GM12878 (cell line): Measurements from ENCODE around the gene PTPRD. TPM values are rescaled to one million over a fixed set of nuclear protein-coding genes. Genes with fewer than 3 reads are reported as not detected.

Experiments used
- ATAC-seq: fragments of 200-7000 bp; cut with Tn5 transposase; 3 replicates; pipeline ENCODE4 v1.9.1; 2020; ENCODE audit warnings: mild to moderate bottlenecking, moderate library complexity
- BruUV-seq: library from RNA; stranded (reverse); fragments of 400-500 nt; replicated peaks from 2 replicates; lab custom pipeline; 2021; lab: Mats Ljungman, UMichigan
- CTCF ChIA-PET: fragments of 300-600 bp; sonication (Branson Sonifier 250); formaldehyde crosslinking; extraction: SDS; loops from one replicate; lab custom pipeline; 2021; ENCODE audit warnings: inconsistent platforms; lab: Yijun Ruan, JAX
- POLR2A ChIA-PET: fragments of 350-600 bp; formaldehyde crosslinking; extraction: SDS; loops from one replicate; lab custom pipeline; 2021; ENCODE audit warnings: inconsistent platforms; lab: Charles Lee
- RAD21 ChIA-PET: fragments of 300-600 bp; sonication (Branson Sonifier 250); formaldehyde crosslinking; loops from one replicate; lab custom pipeline; 2023; ENCODE audit warnings: antibody characterized with exemption; ENCODE audit not compliant: unreplicated experiment; lab: Charles Lee
- SMC1A ChIA-PET: fragments of 300-600 bp; sonication (Branson Sonifier 250); formaldehyde crosslinking; loops from one replicate; lab custom pipeline; 2023; ENCODE audit not compliant: unreplicated experiment, uncharacterized antibody; lab: Charles Lee
- DNase-seq: peaks from one replicate; pipeline ENCODE4 v3.0.0-alpha.2; 2011; ENCODE audit warnings: low read depth, low spot score
- FAIRE-seq: peaks from 3 replicates; lab custom pipeline; 2011; peaks lifted over from hg19 to GRCh38; lab: Jason Lieb, UNC
- H2AFZ ChIP-seq: 2 replicates; pipeline ENCODE4 v1.6.0; 2011; ENCODE audit warnings: low read depth, low read length, control low read depth; ENCODE audit not compliant: control insufficient read depth
- H3K27ac ChIP-seq: 2 replicates; pipeline ENCODE4 v1.5.1; 2011; ENCODE audit warnings: control low read depth; ENCODE audit not compliant: control insufficient read depth, insufficient read depth
- H3K27me3 ChIP-seq, 2 experiments: replicated peaks in 1 of 2; 2 replicates each; pipeline versions ENCODE4 v1.6.0 to v1.6.1; 2011; ENCODE audit warnings: low read length in 1 of 2; ENCODE audit not compliant: control insufficient read depth in 2 of 2, insufficient read depth in 2 of 2
- H3K36me3 ChIP-seq, 2 experiments: 2 replicates each; pipeline ENCODE4 v1.5.1; 2011; ENCODE audit warnings: low read length in 1 of 2; ENCODE audit not compliant: control insufficient read depth in 2 of 2, insufficient read depth in 2 of 2
- H3K4me1 ChIP-seq: 2 replicates; pipeline ENCODE4 v1.6.1; 2011; ENCODE audit warnings: mild to moderate bottlenecking, low read length, moderate library complexity, mixed read lengths; ENCODE audit not compliant: control insufficient read depth, insufficient read depth
- H3K4me2 ChIP-seq: 2 replicates; pipeline ENCODE4 v1.6.0; 2011; ENCODE audit warnings: control low read depth; ENCODE audit not compliant: control insufficient read depth, insufficient read depth
- H3K4me3 ChIP-seq: fragments of 200-600 bp; sonication (generic); 2 replicates; pipeline ENCODE4 v1.5.1; 2016
- H3K79me2 ChIP-seq: 2 replicates; pipeline ENCODE4 v1.6.0; 2011; ENCODE audit warnings: low read length; ENCODE audit not compliant: control insufficient read depth, insufficient read depth
- H3K9ac ChIP-seq: 2 replicates; pipeline ENCODE4 v1.8.0; 2011; ENCODE audit warnings: low read length, control low read depth, mixed read lengths; ENCODE audit not compliant: control insufficient read depth, insufficient read depth
- H3K9me3 ChIP-seq: replicated peaks from 3 replicates; pipeline ENCODE4 v1.5.1; 2011; ENCODE audit warnings: mild to moderate bottlenecking, low read length; ENCODE audit not compliant: control insufficient read depth, insufficient read depth
- H4K20me1 ChIP-seq: 2 replicates; pipeline ENCODE4 v1.6.0; 2011; ENCODE audit not compliant: control insufficient read depth, insufficient read depth
- GABPA ChIP-seq: IDR thresholded peaks from 2 replicates; pipeline ENCODE4 v1.6.1; 2014; ENCODE audit warnings: antibody characterized with exemption, low read depth, mild to moderate bottlenecking, inconsistent platforms
- IRF4 ChIP-seq: IDR thresholded peaks from 2 replicates; pipeline ENCODE4 v1.6.1; 2011; ENCODE audit warnings: low read depth, low read length
- KAT2A ChIP-seq: conservative IDR thresholded peaks from 2 replicates; pipeline ENCODE4 v1.6.1; 2011; ENCODE audit warnings: low read depth, low read length; ENCODE audit not compliant: control insufficient read depth
- PAX5 ChIP-seq: IDR thresholded peaks from 2 replicates; pipeline ENCODE4 v1.6.1; 2011; ENCODE audit warnings: low read depth, low read length, borderline replicate concordance
- POLR2AphosphoS2 ChIP-seq: IDR thresholded peaks from 2 replicates; pipeline ENCODE4 v1.6.1; 2011; ENCODE audit warnings: low read depth, mild to moderate bottlenecking, low read length, improper control_type of control experiment, moderate library complexity
- RAD21 ChIP-seq: IDR thresholded peaks from 2 replicates; pipeline ENCODE4 v1.6.1; 2011; ENCODE audit warnings: mild to moderate bottlenecking, low read depth, low read length, moderate library complexity; ENCODE audit not compliant: insufficient read depth
- RUNX3 ChIP-seq: IDR thresholded peaks from 2 replicates; pipeline ENCODE4 v1.6.1; 2012; ENCODE audit warnings: low read length, inconsistent platforms
- SMC3 ChIP-seq: IDR thresholded peaks from 2 replicates; pipeline ENCODE4 v1.6.1; 2011; ENCODE audit warnings: low read length, improper control_type of control experiment, borderline replicate concordance
- SP1 ChIP-seq: IDR thresholded peaks from one replicate; pipeline ENCODE4 v1.6.1; 2011; ENCODE audit warnings: low read depth, low read length
- SREBF1 ChIP-seq: IDR thresholded peaks from 2 replicates; pipeline ENCODE4 v1.6.1; 2012; ENCODE audit warnings: mild to moderate bottlenecking, low read length
- SRF ChIP-seq, 2 experiments: IDR thresholded peaks; 2 replicates each; pipeline ENCODE4 v1.6.1; 2011; ENCODE audit warnings: low read depth in 2 of 2, low read length in 2 of 2, mild to moderate bottlenecking in 1 of 2, moderate library complexity in 1 of 2
- TAF1 ChIP-seq: IDR thresholded peaks from 2 replicates; pipeline ENCODE4 v1.6.1; 2011; ENCODE audit warnings: mild to moderate bottlenecking, low read depth, low read length, borderline replicate concordance
- ZBED1 ChIP-seq: IDR thresholded peaks from 2 replicates; pipeline ENCODE4 v1.6.1; 2016; ENCODE audit warnings: borderline replicate concordance
- ZNF687 ChIP-seq: fragments of 450-650 bp; IDR thresholded peaks from 2 replicates; pipeline ENCODE4 v1.6.1; 2017; ENCODE audit warnings: mild to moderate bottlenecking, moderate library complexity
- ZSCAN29 ChIP-seq: fragments of 450-650 bp; IDR thresholded peaks from 2 replicates; pipeline ENCODE4 v1.6.1; 2017; ENCODE audit warnings: mild to moderate bottlenecking, moderate library complexity
- WGBS: methylation state at CpG from one replicate; pipeline ENCODE4 v1.1.6; 2016; ENCODE audit warnings: low lambda C conversion rate; ENCODE audit not compliant: insufficient replicate concordance, insufficient coverage; ENCODE audit errors: missing lambda C conversion rate; 5-methylcytosine and 5-hydroxymethylcytosine counted together
- in situ Hi-C: fragments of 300-500 bp; cut with MboI; formaldehyde crosslinking; loops from 9 replicates; pipeline ENCODE4 v1.14.3; 2018; ENCODE audit warnings: mixed read lengths
- intact Hi-C: fragments of 100-400 bp; cut with micrococcal nuclease; formaldehyde crosslinking; loops from one replicate; pipeline ENCODE4 v1.14.2; 2022; ENCODE audit not compliant: unreplicated experiment
- polyA plus RNA-seq, 11 experiments: library from polyadenylated mRNA; depleted of rRNA in 4 of 11; unstranded in 6 of 11; stranded (reverse) in 5 of 11; fragments of >200 nt; fragmentation: Nextera tagmentation in 4 of 11; fragmentation: Illumina TruSeq in 1 of 11; extraction: Ambion mirVana in 4 of 11; extraction: Trizol in 1 of 11; gene quantifications; 1 replicate in 1 of 11; 2 replicates in 10 of 11; pipeline versions ENCODE4 v1.2.1 to v1.2.3, GENCODE V29; 2011 to 2016; ENCODE audit warnings: inconsistent platforms in 2 of 11, missing spikeins in 2 of 11, low read depth in 1 of 11
- total RNA-seq, 4 experiments: library from RNA; depleted of rRNA in 3 of 4; stranded (reverse); fragments of >200 nt in 3 of 4; fragmentation: Illumina TruSeq in 1 of 4; extraction: Trizol in 1 of 4; gene quantifications; 2 replicates each; pipeline versions ENCODE4 v1.2.1 to v1.2.3, GENCODE V29; 2013 to 2021

The PTPRD gene
- total and polyA plus RNA-seq, 10 of the 15 experiments (the other 5 are each of a cell fraction or from before 2014, with no cell fraction given): under 0.01 to 0.05 (median 0.01) TPM; not detected in 7

- TF ChIP-seq ZNF687: no peak
Measured at GRCh38 chr9:10436756-10437155, 176.0 kb downstream of the PTPRD start (continued).

GRCh38 chr9:10434412-10434811, 178.4 kb downstream of the PTPRD start:
- Histone ChIP-seq H3K79me2 (no peaks in the 10 kb centered on the region), H3K4me2 (no peak overlapping the region), H2AFZ (no peak overlapping the region), H3K9ac (no peak overlapping the region), H3K27me3 (no peaks in the 10 kb centered on the region), H3K36me3 (no peaks in the 10 kb centered on the region), H3K4me3 (no peak overlapping the region), H3K27ac (no peak overlapping the region), H3K4me1 (no peaks in the 10 kb centered on the region), H4K20me1 (no peaks in the 10 kb centered on the region), H3K9me3 (no peaks in the 10 kb centered on the region)
- BruUV-seq: no TSS peak
- no peak for ATAC-seq
- DNase-seq: no peak
- no peak for TF ChIP-seq IRF4
- no peak for TF ChIP-seq RUNX3
- TF ChIP-seq POLR2AphosphoS2: no peak
- no peak for TF ChIP-seq PAX5
- no peak for TF ChIP-seq RAD21
- no peak for TF ChIP-seq KAT2A
- TF ChIP-seq ZBED1: no peak
- no peak for TF ChIP-seq TAF1
- TF ChIP-seq SREBF1: no peak
- no peak for TF ChIP-seq SP1
- no peak for TF ChIP-seq ZSCAN29
- TF ChIP-seq GABPA: no peak
- no peak for TF ChIP-seq SMC3
- no peak for TF ChIP-seq SRF (IDR thresholded peaks at IDR 0.05; ENCODE audit: low read depth in 2 of 2, low read length in 2 of 2)
- CTCF ChIA-PET: no interaction called here
- in situ Hi-C loops: no loop called here
- 29% methylated on average over 1 of the region's 1 CpG for WGBS
- intact Hi-C loops: no loop called here
- no peak for FAIRE-seq
- RAD21 ChIA-PET: no interaction called here
- POLR2A ChIA-PET: no interaction called here
- SMC1A ChIA-PET: no interaction called here
